Left kidney (tissue), 2 donors: ENCODE data around the gene CD86. TPM values are rescaled to one million over a fixed set of nuclear protein-coding genes. Genes with fewer than 3 reads are reported as not detected.
"Not testable (repeated sequence)": the region's sequence is repeated elsewhere in the genome, so short reads cannot be mapped to it uniquely, and the experiment has no call there.

Source experiments
- DNase-seq: peaks from one replicate; pipeline ENCODE4 v3.0.0-alpha.2; 2013
- polyA plus RNA-seq: library from polyadenylated mRNA; unstranded; fragments of 120-200 nt; gene quantifications from one replicate; pipeline ENCODE4 v1.2.1, GENCODE V29; 2013; ENCODE audit not compliant: insufficient read length

CD86 gene
- polyA plus RNA-seq, 1 donor: 1.3 TPM

DNA sequence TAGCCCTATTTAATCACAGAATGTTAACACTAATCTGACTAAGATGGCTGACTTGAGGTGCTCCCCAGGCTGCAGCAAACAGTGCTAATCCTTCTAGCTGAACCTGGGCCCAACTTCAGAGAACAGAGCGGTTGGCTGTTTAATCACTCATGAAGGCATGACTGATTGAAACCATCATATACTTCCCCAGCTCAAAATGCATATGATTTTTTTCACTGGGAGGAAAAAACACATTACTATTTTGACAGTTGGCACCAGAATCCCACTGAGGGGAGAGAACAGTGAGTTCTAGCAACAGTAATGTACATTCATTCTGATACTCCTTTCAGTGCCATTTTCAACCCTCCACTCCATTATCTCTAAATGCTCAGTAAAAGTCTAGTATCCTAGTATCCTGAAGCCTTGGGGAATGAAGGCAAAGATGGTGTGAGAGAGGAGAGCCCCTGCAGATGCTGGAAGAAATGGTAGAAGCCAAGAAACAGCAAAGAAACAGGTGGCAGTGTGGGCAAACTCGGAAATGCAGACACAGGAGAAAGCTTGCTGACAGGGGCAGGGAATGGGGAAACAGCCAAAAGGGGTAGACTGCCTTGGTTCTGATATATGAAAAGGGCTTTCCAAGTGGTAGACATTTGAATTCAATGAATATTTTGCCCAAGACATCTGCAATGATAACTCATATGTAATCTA lies 93.9 kb downstream of the CD86 start:
- DNase-seq: no peak

DNA sequence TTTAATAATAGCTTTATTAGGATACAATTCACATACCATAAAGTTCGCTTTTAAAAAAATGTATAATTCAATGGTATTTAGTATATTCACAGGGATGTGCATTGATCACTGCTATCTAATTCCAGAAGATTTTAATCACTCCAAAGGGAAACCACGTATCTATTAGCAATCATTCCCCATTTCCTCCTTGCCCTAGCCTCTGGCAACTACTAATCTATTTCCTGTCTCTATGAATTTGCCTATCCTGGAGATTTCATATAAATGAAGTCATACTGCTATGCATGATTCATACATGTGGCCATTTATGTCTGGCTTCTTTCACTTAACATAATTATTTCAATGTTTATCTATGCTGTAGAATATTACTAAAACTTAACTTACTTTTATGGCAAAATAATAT lies 96.3 kb downstream of the CD86 start:
- DNase-seq: no peak

DNA sequence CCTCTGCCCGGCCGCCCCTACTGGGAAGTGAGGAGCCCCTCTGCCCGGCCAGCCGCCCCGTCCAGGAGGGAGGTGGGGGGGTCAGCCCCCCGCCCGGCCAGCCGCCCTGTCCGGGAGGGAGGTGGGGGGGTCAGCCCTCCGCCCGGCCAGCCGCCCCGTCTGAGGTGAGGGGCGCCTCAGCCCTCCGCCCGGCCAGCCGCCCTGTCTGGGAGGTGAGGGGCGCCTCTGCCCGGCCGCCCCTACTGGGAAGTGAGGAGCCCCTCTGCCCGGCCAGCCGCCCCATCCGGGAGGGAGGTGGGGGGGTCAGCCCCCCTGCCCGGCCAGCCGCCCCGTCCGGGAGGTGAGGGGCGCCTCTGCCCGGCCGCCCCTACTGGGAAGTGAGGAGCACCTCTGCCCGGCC lies 109.8 kb downstream of the CD86 start:
- not testable (repeated sequence) for DNase-seq

DNA sequence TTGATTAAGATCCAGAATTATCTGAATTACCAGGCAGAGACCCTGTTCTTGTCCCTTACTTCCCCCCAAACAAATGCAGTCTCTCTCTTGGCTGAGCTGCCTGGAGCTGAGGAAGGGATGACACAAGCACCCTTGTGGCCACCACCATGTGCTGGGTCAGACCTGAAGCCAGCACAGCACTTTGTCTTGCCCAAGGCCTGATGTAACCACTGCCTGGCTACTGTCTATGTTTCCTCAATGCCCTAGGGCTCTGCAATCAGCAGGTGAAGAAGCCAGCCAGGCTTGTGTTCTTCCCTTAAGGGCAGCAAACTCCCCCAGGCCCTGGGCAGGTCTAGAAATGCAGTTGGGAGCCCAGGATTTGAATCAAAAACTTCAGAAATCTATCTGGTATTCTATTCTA lies 112.5 kb downstream of the CD86 start:
- no peak for DNase-seq

DNA sequence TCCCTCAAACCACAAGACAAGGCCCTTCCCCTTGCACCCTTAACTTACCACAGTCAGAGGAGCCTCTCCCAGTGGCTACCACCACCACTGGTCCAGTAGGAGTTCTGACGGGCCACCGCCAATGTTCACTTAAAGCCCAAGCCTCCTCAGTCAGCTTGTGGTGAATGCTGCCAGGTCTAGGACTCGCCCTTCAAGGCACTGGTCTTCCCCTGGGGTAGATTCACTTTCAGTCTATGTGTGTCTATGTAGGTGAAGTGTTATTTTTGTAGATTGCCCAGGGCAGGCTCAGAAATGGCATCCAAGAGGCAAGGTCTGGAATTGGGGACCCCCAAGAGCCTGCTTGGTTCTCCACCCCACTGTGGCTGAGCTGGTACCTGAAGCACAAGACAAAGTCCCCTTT lies 112.9 kb downstream of the CD86 start:
- DNase-seq: no peak

DNA sequence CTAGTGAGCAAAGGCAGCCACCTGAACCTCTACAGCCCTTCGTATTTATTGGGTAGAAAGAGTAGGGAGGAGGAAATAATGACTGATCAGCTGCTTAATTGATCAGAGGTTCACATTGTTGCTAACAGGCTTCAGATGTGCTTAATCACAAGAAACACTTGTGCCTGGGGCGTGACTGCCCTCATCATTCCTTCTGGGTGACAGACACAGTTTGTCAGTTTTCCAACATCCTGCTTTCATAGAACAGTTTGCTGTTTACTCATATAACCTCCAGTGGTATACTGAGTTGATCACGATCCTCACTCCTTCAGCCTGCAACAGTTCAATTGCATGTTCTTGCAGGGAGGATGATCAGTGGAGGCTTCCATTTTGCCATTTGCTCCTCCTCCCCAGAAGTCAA lies 114.7 kb downstream of the CD86 start:
- no peak for DNase-seq

Other genes with a start within 250 kb of the CD86 start
- 41.8 TPM for gene IQCB1, start 220.3 kb upstream of the CD86 start, polyA plus RNA-seq
- gene EAF2, start 220.2 kb upstream of the CD86 start, polyA plus RNA-seq: 9.1 TPM
- gene SLC15A2, start 161.0 kb upstream of the CD86 start, polyA plus RNA-seq: 16.0 TPM
- gene ILDR1, start 33.1 kb upstream of the CD86 start, polyA plus RNA-seq: 7.4 TPM
- gene CASR, start 128.3 kb downstream of the CD86 start, polyA plus RNA-seq: 24.9 TPM